ENCODE results near the gene SORCS1.

SORCS1 gene

GRCh38 chr10:107058331-107058730 lies 106.2 kb downstream of the SORCS1 start:
- TF ChIP-seq CTCF (IDR thresholded peaks at IDR 0.05; ENCODE audit: insufficient read depth, low read depth, low read length, missing control alignments): no peak
- DNase-seq (ENCODE audit: low read depth): no peak
- no peak overlapping the region for H3K4me3 ChIP-seq (ENCODE audit: low read depth, low read length)

DNA sequence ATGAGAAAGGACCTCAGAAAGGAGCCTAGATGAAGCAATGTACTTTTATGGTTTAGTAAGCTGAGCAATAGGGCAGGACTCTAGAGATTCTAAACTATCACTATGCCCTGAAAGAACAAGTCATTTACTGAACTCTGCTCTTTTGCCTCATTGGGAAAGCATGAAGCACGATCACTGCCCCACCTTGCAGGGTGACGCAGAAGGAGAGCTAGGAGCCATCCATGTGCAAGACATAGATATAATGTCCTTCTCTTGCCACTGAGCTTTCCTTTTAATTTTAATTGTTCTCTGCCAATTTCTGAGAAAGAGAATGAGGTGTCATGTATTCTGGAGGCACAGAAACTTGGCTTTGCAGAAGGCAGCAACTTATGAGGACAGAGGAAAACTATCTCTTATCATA lies 108.3 kb downstream of the SORCS1 start:
- no peak for DNase-seq (ENCODE audit: low read depth)
- H3K4me3 ChIP-seq (ENCODE audit: low read depth, low read length): no peak overlapping the region
- TF ChIP-seq CTCF (IDR thresholded peaks at IDR 0.05; ENCODE audit: insufficient read depth, low read depth, low read length, missing control alignments): no peak

GRCh38 chr10:107054469-107055156 lies 109.9 kb downstream of the SORCS1 start:
- TF ChIP-seq CTCF (IDR thresholded peaks at IDR 0.05; ENCODE audit: insufficient read depth, low read depth, low read length, missing control alignments): no peak
- no peak for DNase-seq (ENCODE audit: low read depth)
- H3K4me3 ChIP-seq (ENCODE audit: low read depth, low read length): no peak overlapping the region

GRCh38 chr10:107051769-107052168 lies 112.7 kb downstream of the SORCS1 start:
- no peak for TF ChIP-seq CTCF (IDR thresholded peaks at IDR 0.05; ENCODE audit: insufficient read depth, low read depth, low read length, missing control alignments)
- DNase-seq (ENCODE audit: low read depth): no peak

DNA sequence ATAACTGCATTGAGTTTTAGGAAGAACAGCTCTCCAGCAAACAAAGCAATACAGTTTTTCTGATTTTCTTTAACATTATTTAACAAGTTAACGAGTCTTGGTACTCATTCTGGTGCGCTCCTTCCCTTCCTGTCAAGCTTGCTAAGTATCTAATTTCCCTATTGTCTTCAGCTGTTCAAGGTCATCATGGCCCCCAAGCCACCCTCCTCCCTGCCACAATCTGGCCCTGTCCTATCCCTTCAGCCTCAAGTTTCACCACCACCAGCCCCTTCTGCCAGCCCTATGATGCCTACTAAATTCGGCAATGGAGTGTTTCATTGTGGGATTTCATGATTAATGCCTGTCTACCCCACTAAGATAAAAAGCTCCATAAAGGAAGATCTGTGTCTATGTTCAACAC lies 121.0 kb downstream of the SORCS1 start:
- TF ChIP-seq CTCF (IDR thresholded peaks at IDR 0.05; ENCODE audit: insufficient read depth, low read depth, low read length, missing control alignments): no peak
- no peak for DNase-seq (ENCODE audit: low read depth)

More at GRCh38 chr10:107051769-107052168, 112.7 kb downstream of the SORCS1 start:
- H3K4me3 ChIP-seq (ENCODE audit: low read depth, low read length): no peak overlapping the region

DNA sequence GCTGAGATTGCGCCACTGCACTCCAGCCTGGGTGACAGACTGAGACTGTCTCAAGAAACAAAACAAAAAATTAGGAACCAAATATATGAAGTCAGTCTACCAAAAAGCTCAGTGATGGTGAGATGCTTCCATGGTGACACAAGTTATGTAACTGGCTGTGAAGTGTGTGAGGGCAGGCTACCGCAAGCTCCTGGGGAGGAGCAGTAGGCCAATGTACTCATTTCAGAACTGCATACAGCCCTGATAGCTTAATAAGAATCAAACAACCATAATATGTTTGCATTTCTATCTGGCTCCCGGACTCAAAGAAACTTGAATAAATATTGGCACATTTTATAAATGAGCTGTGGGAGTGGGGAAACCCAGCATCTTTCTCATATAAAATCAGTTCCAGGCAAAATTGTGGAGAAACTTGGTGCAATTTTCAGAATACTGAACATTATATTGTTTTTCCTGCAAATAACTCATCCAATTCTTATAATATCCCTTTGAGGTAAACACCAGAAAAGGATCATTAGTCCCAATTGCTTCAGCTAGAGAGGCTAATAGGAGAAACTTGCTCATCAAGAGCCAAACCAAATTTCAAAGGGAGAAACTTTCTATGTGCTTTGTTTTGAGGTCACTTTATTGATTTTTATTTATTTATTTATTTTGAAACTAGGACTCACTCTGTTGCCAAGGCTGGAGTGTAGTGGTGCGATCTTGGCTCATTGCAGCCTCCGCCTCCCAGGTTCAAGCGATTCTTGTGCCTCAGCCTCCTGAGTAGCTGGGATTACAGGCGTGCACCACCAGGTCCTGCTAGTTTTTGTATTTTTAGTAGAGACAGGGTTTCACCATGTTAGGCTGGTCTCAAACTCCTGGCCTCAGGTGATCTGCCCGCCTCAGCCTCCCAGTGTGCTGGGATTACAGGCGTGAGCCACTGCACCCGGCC lies 127.0 kb downstream of the SORCS1 start:
- no peak for DNase-seq (ENCODE audit: low read depth)
- no peak overlapping the region for H3K4me3 ChIP-seq (ENCODE audit: low read depth, low read length)
- no peak for TF ChIP-seq CTCF (IDR thresholded peaks at IDR 0.05; ENCODE audit: insufficient read depth, low read depth, low read length, missing control alignments)

More for the DNA sequence above, 121.0 kb downstream of the SORCS1 start:
- H3K4me3 ChIP-seq (ENCODE audit: low read depth, low read length): no peak overlapping the region

Measured in GM12865 (cell line).